AG09319 (cell line): Measurements from ENCODE around the gene TGFBRAP1.
"Not testable (repeated sequence)": the region's sequence is repeated elsewhere in the genome, so short reads cannot be mapped to it uniquely, and the experiment has no call there.

Experiments used
- DNase-seq: peaks from one replicate; pipeline ENCODE4 v3.0.0-alpha.2; 2010; ENCODE audit warnings: low read depth; ENCODE audit errors: extremely low read depth
- CTCF ChIP-seq: IDR thresholded peaks from 2 replicates; pipeline ENCODE4 v1.5.1; 2011; ENCODE audit warnings: low read depth, mild to moderate bottlenecking, inconsistent platforms, low read length, moderate library complexity

TGFBRAP1 gene

GRCh38 chr2:105334211-105334610, 4.7 kb upstream of the TGFBRAP1 start:
- DNase-seq: no peak
- no peak for TF ChIP-seq CTCF

GRCh38 chr2:105330681-105331375, 1.3 kb upstream of the TGFBRAP1 start:
- TF ChIP-seq CTCF: no peak
- no peak for DNase-seq

GRCh38 chr2:105329197-105329554, 359 bp downstream of the TGFBRAP1 start:
- DNase-seq: no peak

GRCh38 chr2:105328281-105329196, 996 bp downstream of the TGFBRAP1 start:
- DNase-seq: no peak
- no peak for TF ChIP-seq CTCF

More at GRCh38 chr2:105329197-105329554, 359 bp downstream of the TGFBRAP1 start:
- TF ChIP-seq CTCF: no peak

- no peak for DNase-seq
- TF ChIP-seq CTCF: no peak
Measured at GRCh38 chr2:105327690-105328089, 1.8 kb downstream of the TGFBRAP1 start.

- DNase-seq: not testable (repeated sequence)
Measured at GRCh38 chr2:105327271-105327670, 2.3 kb downstream of the TGFBRAP1 start.

GRCh38 chr2:105325389-105325963, 4.1 kb downstream of the TGFBRAP1 start:
- TF ChIP-seq CTCF: no peak
- DNase-seq: no peak
